ENCODE results near the gene YBX2.
"Not testable (repeated sequence)": the region's sequence is repeated elsewhere in the genome, so short reads cannot be mapped to it uniquely, and the experiment has no call there.

YBX2 gene

GRCh38 chr17:7246779-7247178 lies 47.7 kb downstream of the YBX2 start:
- TF ChIP-seq CTCF (IDR thresholded peaks at IDR 0.05; ENCODE audit: borderline replicate concordance, insufficient read depth, low read depth, low read length): no peak
- no peak overlapping the region for H3K4me3 ChIP-seq (ENCODE audit: low read depth, low read length)

- H3K4me3 ChIP-seq (ENCODE audit: low read depth, low read length): not testable (repeated sequence)
Observed at GRCh38 chr17:7243838-7244237, 50.6 kb downstream of the YBX2 start.

GRCh38 chr17:7243453-7243729 lies 51.0 kb downstream of the YBX2 start:
- no peak for TF ChIP-seq CTCF (IDR thresholded peaks at IDR 0.05; ENCODE audit: borderline replicate concordance, insufficient read depth, low read depth, low read length)
- H3K4me3 ChIP-seq (ENCODE audit: low read depth, low read length): peak overlapping the region; percentile 73

DNA sequence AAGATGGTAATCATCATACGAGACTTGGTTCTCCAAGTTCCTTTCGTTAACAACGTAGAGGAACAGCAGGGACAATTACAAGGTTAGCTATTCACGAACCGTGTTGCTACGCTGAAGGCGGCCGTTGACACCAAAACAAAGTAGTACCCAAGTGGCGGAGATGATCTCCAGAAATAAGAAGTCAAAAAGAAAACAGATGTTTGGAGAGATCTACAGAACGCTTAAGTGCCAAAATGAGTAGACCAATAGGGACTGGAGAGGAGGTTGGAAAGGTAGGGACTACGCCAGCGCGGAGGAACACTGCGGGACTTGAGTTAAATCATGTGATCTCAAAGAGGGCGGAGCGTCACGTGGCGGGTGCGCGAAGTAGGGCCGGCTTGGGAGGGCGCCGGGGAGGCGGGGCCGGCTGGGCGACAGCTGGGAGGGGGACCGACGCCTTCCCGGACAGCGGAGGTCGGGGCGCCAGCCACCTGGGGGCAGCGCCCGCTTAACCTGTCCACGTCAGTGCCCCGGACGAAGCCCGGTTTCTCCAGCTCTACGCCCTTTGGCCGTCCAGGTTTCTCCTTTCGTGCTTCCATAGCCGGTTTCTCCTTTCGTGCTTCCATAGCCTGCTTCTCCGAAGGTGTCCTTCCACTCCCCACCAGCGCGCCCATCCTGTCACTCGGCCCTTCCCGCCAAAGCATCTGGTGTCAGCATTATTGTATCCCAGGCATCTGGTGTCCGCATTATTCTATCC lies 51.6 kb downstream of the YBX2 start:
- H3K4me3 ChIP-seq (ENCODE audit: low read depth, low read length): peak overlapping the region; percentile 73
- TF ChIP-seq CTCF (IDR thresholded peaks at IDR 0.05; ENCODE audit: borderline replicate concordance, insufficient read depth, low read depth, low read length): 0 out of 2 replicates have a peak, but pooled peaks have one; percentile 4

- peak within 1 kb of the TSS; percentile 73 for H3K4me3 ChIP-seq (ENCODE audit: low read depth, low read length)
- no peak for TF ChIP-seq CTCF (IDR thresholded peaks at IDR 0.05; ENCODE audit: borderline replicate concordance, insufficient read depth, low read depth, low read length)
Observed at GRCh38 chr17:7241783-7242716, 52.4 kb downstream of the YBX2 start, which contains the start of gene GABARAP. Gene GABARAP, minus strand, starts transcription at chr17:7242449. Its CDS starts 119 bp downstream, at chr17:7242330.

GRCh38 chr17:7241090-7241733 lies 53.2 kb downstream of the YBX2 start:
- TF ChIP-seq CTCF (IDR thresholded peaks at IDR 0.05; ENCODE audit: borderline replicate concordance, insufficient read depth, low read depth, low read length): no peak
- H3K4me3 ChIP-seq (ENCODE audit: low read depth, low read length): peak overlapping the region; percentile 73

DNA sequence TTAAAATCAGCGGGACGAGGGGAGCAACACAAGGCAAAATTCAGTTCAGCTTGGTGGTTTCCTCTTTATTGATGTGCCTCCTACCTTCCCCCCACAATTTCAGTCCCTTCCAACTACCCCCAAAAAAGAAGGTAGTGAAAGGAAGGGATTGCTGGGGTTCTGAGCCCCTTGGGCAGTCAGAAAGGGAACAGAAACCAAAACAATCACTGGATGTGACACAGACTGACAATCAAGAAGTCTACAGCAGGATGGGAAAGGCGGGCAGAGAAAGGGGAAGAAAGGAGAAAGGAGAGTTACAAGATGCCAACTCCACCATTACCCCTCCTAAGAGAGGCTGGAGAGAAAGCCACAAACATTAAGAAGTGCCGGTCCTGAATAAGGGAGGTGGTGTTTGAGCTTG lies 54.1 kb downstream of the YBX2 start:
- no peak for TF ChIP-seq CTCF (IDR thresholded peaks at IDR 0.05; ENCODE audit: borderline replicate concordance, insufficient read depth, low read depth, low read length)
- no peak overlapping the region for H3K4me3 ChIP-seq (ENCODE audit: low read depth, low read length)
